ENCODE results near the gene RAD51B. TPM values are rescaled to one million over a fixed set of nuclear protein-coding genes. Genes with fewer than 3 reads are reported as not detected.
A peak's percentile ranks its signal among the peaks of the same experiment; 100 is the strongest.

RAD51B gene
- total RNA-seq, 1 experiment from 2014 or later = 29.9 TPM

GRCh38 chr14:68176687-68177086 lies 357.1 kb downstream of the RAD51B start:
- intact Hi-C loops (cut with micrococcal nuclease; ENCODE audit: unreplicated experiment) = no loop called here
- Histone ChIP-seq H4K20me1 (ENCODE audit: insufficient read depth) (no peaks in the 10 kb centered on the region), H3K27me3 (ENCODE audit: insufficient read depth, low read depth) (no peaks in the 10 kb centered on the region), H3K79me2 (ENCODE audit: low read depth) (no peaks in the 10 kb centered on the region), H2AFZ (no peak overlapping the region), H3K4me1 (replicated peaks; ENCODE audit: insufficient read depth) (peaks cover 57% of the 10 kb centered on the region), H3K9me2 (ENCODE audit: insufficient read depth) (no peaks in the 10 kb centered on the region), H3K4me2 (no peak overlapping the region), H3K9me3 (ENCODE audit: insufficient read depth, low read depth) (0 out of 2 replicates have a peak, but pooled peaks cover 6% of the 10 kb centered on the region), H3K36me3 (ENCODE audit: low read depth) (no peaks in the 10 kb centered on the region), H3K27ac (no peak overlapping the region), H3K4me3 (no peak overlapping the region), H3F3A (ENCODE audit: insufficient read depth, low read depth) (peaks cover 28% of the 10 kb centered on the region; the same call in 1 of the 2 replicates)
- BruUV-seq (replicated peaks) = no TSS peak
- DNase-seq = no peak
- POLR2A ChIA-PET (ENCODE audit: unreplicated experiment) = no interaction called here
- CTCF ChIA-PET = interaction anchor here (0.6 kb wide), 1 partner anchor 127 kb away, joined by 7 read pairs; no protein-coding TSS in a partner anchor
- no peak for TF ChIP-seq CTCF (conservative IDR thresholded peaks at IDR 0.05)
- TF ChIP-seq EZH2 (IDR thresholded peaks at IDR 0.05; ENCODE audit: low read depth) = no peak

GRCh38 chr14:68177728-68178127 lies 358.1 kb downstream of the RAD51B start:
- Histone ChIP-seq H3K27ac (no peak overlapping the region), H3K4me2 (no peak overlapping the region), H3K4me3 (no peak overlapping the region), H3K4me1 (replicated peaks; ENCODE audit: insufficient read depth) (peaks cover 57% of the 10 kb centered on the region), H2AFZ (no peak overlapping the region), H3F3A (ENCODE audit: insufficient read depth, low read depth) (peaks cover 29% of the 10 kb centered on the region; the same call in 1 of the 2 replicates), H4K20me1 (ENCODE audit: insufficient read depth) (no peaks in the 10 kb centered on the region), H3K36me3 (ENCODE audit: low read depth) (no peaks in the 10 kb centered on the region), H3K79me2 (ENCODE audit: low read depth) (no peaks in the 10 kb centered on the region), H3K27me3 (ENCODE audit: insufficient read depth, low read depth) (no peaks in the 10 kb centered on the region), H3K9me2 (ENCODE audit: insufficient read depth) (no peaks in the 10 kb centered on the region), H3K9me3 (ENCODE audit: insufficient read depth, low read depth) (0 out of 2 replicates have a peak, but pooled peaks cover 6% of the 10 kb centered on the region)
- peak in 1 of 2 experiments; percentile 57 for DNase-seq
- TF ChIP-seq EZH2 (IDR thresholded peaks at IDR 0.05; ENCODE audit: low read depth) = no peak
- no peak for TF ChIP-seq CTCF (conservative IDR thresholded peaks at IDR 0.05)
- CTCF ChIA-PET = interaction anchor here (0.6 kb wide), 1 partner anchor 45 kb away, joined by 5 read pairs; no protein-coding TSS in a partner anchor
- no TSS peak for BruUV-seq (replicated peaks)
- intact Hi-C loops (cut with micrococcal nuclease; ENCODE audit: unreplicated experiment) = no loop called here
- POLR2A ChIA-PET (ENCODE audit: unreplicated experiment) = no interaction called here

GRCh38 chr14:68178282-68178681 lies 358.7 kb downstream of the RAD51B start:
- no peaks in the 10 kb centered on the region for H3K27me3 ChIP-seq (ENCODE audit: insufficient read depth, low read depth)
- H4K20me1 ChIP-seq (ENCODE audit: insufficient read depth) = no peaks in the 10 kb centered on the region
- intact Hi-C loops (cut with micrococcal nuclease; ENCODE audit: unreplicated experiment) = no loop called here
- H3K9me2 ChIP-seq (ENCODE audit: insufficient read depth) = no peaks in the 10 kb centered on the region
- H3K9me3 ChIP-seq (ENCODE audit: insufficient read depth, low read depth) = 0 out of 2 replicates have a peak, but pooled peaks cover 6% of the 10 kb centered on the region
- H3K36me3 ChIP-seq (ENCODE audit: low read depth) = no peaks in the 10 kb centered on the region
- H3F3A ChIP-seq (ENCODE audit: insufficient read depth, low read depth) = peaks cover 24% of the 10 kb centered on the region; the same call in 1 of the 2 replicates
- H3K4me3 ChIP-seq = no peak overlapping the region
- H3K4me2 ChIP-seq = no peak overlapping the region
- BruUV-seq (replicated peaks) = no TSS peak
- no peak for DNase-seq
- no peak overlapping the region for H3K27ac ChIP-seq
- peaks cover 57% of the 10 kb centered on the region for H3K4me1 ChIP-seq (replicated peaks; ENCODE audit: insufficient read depth)
- H3K79me2 ChIP-seq (ENCODE audit: low read depth) = no peaks in the 10 kb centered on the region
- ChIA-PET CTCF (no interaction called here), POLR2A (ENCODE audit: unreplicated experiment) (interaction anchor here (0.5 kb wide), 1 partner anchor 615 kb away, joined by 3 read pairs; the partner anchor contains the start of gene ZFP36L1)
- TF ChIP-seq EZH2 (IDR thresholded peaks at IDR 0.05; ENCODE audit: low read depth) = no peak
- no peak for TF ChIP-seq CTCF (conservative IDR thresholded peaks at IDR 0.05)
- H2AFZ ChIP-seq = no peak overlapping the region
